Measurements from ENCODE around the gene HDAC10.

DNA sequence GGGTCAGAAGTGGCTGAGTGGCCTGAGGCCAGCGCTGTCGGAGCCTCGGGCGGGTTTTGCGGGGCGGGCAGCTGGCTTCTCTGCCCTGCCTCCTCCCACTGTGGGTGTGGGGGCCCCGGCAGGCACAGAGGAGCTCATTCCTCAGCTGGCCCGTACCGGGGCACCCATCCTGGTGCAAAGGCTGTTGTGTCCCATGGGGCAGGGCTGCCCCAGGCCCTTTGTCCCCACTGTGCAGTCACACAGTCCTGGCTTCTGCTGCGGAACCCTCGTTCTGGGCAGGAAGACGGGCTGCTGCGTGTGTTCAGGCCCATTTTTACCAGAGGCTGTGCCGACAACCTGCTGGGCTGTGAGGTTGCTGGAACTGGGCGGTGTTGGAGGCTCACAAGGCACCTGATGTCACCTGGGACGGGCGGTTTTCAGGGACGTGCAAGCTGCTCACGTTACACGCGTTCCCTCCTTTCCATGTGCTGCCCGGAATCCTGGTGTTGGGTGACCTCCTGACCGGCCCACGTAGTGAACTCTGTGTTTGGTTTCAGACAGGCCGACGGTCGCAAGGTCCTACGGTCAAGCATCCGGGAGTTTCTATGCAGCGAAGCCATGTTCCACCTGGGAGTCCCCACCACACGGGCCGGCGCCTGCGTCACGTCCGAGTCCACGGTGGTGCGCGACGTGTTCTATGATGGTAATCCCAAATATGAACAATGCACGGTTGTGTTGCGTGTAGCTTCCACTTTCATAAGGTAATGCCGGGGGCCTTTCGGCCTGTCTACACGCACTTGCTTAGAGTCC lies 45.1 kb downstream of the HDAC10 start:
- TF ChIP-seq POLR2A (IDR thresholded peaks at IDR 0.05; ENCODE audit: low read depth, low read length) (no peak), POLR2AphosphoS5 (IDR thresholded peaks at IDR 0.05; ENCODE audit: low read depth, low read length) (no peak), PAX5 (IDR thresholded peaks at IDR 0.05; ENCODE audit: insufficient read depth, low read length, severe bottlenecking) (no peak), TAF1 (IDR thresholded peaks at IDR 0.05; ENCODE audit: low read depth, low read length) (no peak), SPI1 (IDR thresholded peaks at IDR 0.05; ENCODE audit: low read depth, low read length) (no peak)
